GM21529 (cell line): ENCODE results near the gene AOPEP.

Experiments
- ATAC-seq: cut with Tn5 transposase; IDR thresholded peaks from one replicate; pipeline ENCODE4 v1.9.1; 2021; ENCODE audit not compliant: unreplicated experiment

The AOPEP gene

GRCh38 chr9:94714494-94714893 lies 12.0 kb upstream of the AOPEP start:
- no peak for ATAC-seq

DNA sequence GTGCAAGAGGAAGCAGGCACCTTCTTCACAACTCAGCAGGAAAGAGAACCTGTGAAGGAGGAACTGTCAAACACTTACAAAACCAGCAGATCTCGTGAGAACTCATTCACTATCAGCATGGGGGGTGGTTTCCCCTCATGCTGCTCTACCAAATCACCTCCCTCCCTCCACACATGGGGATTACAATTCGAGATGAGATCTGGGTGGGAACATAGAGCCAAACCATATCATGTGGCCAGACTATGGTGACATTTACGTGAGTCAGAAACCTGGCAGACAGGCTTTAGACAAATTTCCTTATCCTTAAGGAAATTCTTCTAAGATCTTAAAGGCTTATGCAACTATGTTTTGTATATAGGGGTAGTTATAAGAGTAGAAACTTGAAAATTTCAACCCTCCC lies 8.7 kb upstream of the AOPEP start:
- no peak for ATAC-seq

GRCh38 chr9:94718936-94719335 lies 7.6 kb upstream of the AOPEP start:
- no peak for ATAC-seq

DNA sequence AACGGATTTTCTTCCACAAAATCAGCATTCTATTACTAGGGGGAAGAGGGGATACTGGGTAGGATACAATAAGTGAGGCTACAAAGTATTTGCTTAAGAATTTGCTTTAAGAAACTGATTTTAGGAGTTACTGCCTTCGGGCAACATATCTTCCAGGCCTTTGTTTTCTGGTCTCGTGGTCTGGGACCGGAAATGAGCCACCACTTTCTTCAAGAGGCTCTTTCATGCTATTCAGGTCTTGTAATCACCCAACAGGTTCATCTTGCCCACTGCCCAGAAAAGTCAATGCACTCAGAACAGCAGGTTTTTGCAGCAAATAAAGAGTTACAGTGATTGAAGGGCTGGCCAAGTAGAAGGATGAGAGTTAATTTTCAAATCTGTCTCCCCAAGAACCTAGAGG lies 6.6 kb upstream of the AOPEP start:
- no peak for ATAC-seq

DNA sequence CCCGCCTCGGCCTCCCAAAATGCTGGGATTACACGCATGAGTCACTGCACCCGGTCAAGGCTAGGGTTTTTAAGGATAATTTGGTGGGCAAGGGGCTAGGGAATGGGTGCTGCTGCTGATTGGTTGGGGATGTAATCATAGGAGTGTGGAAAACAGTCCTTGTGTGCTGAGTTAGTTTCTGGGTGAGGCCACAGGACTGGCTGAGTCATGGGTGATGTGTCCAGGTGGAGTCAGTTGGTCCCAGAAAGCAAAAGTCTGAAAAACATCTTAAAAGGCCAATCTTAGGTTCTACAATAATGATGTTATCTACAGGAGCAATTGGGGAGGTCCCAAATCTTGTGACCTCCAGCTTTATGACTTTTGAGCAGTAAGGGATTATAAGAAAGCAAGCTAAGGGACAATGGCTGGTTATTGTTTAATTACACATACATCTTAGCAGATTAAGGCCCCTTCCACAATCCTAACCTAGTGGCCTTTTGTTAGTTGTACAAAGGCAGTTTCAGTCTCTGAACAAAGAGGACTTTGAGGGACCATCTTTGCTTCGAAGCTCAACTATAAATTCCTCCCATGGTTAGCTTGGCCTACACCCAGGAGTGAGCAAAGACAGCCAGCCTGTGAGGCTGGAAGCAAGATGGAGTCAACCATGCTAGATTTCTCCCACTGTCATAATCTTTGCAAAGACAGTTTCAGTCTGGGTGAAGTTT lies 5.5 kb upstream of the AOPEP start:
- ATAC-seq = no peak

DNA sequence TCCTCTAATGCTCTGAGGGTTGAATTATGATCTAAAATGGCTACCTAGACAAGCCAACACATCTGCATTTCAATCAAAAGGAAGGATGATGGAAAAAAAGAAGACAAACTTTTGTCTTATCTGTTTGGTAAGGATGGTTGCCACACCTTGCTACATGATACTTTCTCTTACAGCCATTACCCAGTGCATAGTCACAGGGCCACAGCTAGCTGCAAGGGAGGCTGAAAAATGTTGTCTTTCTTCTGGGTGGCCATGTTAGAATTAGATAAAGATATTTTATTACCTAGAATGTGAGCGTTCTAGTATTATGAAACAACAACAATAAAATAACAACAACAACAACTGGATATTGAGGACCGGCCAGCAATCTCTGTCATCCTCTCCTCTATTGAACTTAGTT lies 4.7 kb upstream of the AOPEP start:
- ATAC-seq = no peak

- ATAC-seq = no peak
Observed at GRCh38 chr9:94725293-94725692, 1.2 kb upstream of the AOPEP start.

DNA sequence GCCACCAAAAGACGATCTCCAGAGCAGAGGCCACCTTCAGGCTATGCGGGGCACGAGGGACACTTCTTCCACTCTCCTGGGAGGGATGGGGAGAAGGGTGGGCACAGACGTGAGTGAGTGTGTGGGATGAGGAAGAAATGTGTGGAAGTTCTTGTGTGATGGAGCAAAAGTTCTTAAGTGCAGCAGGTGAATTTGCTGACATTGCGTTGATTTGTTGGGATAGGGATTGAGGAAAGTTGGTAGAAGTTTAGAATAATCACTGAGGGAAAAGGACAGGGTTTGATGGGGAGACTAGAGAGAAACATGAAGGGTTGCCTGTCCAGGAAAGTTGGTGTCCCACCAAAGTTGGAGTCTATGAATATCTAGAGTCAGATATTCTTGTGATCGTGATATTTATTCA lies 2.2 kb downstream of the AOPEP start:
- no peak for ATAC-seq

- no peak for ATAC-seq
Observed at GRCh38 chr9:94729199-94729598, 2.7 kb downstream of the AOPEP start.

GRCh38 chr9:94734054-94734754 lies 7.7 kb downstream of the AOPEP start:
- no peak for ATAC-seq

DNA sequence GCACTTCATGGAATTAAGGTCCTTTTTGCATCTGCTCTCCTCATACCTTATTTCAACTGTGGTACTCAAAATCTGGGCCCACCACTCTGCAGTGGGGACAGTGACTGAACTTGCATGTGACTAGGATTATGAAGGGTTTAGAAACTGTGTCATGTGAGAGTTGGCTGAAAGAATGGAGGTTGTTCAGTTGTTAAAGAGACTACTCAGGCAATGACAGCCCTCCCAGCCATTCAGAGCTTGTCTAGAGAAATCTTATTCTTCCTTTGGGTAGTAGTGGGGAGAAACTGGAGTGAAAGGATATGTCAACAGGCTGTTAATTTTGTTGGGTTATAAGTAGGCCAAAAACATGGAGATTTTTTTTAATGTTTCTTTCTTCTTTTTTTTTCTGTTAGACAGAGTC lies 10.3 kb downstream of the AOPEP start:
- no peak for ATAC-seq

DNA sequence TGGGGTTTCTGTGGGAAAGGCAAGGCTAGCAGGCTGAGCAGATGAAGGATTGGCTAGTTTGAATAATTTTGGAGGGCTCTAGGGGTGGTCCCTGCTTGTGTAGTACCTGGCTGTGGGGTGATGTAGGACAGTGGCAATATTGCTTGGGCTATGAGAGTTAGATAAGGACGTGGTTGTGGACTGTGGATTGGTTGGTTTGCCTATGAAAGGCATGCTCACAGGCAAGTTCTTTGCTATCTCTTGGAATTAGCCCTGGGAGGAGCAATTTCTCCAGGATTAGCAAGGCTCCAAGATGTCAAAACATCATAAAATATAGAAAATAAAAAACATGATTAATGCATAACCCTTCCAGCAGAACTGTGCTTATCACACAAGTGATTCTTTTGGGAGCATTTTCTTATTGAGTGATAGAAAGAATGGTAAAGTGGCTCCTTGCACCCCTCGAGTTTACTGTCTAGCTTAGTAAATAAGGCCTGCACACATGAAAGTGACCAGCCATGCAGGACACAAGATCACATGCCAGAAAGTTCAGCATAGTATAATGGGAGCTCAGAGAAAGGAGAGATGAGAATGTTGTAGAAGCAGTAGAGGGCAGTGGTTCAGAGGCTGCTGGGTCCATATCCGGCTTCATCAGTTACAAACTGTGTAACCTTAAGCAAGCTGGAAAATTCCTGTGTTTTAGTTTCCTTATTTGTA lies 13.8 kb downstream of the AOPEP start:
- ATAC-seq = no peak

DNA sequence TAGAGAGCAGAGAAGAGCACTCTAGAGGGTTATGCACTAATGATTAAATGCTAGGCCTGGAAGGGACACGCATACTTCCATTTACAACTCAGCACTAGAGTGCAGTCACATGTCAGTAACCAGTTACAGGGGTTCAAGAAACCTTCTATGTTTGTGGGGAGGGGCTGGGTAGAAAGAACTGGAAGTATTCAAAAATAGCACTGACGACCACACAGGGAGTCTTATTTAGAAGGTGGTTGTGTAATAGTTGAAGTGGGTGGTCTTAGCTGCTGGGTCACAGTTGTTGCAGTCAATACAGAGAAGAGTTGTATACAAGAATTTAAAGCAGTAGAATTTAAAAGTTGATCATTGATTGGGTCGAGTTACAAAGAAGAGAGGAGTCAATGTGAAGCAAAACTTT lies 15.4 kb downstream of the AOPEP start:
- ATAC-seq = no peak

DNA sequence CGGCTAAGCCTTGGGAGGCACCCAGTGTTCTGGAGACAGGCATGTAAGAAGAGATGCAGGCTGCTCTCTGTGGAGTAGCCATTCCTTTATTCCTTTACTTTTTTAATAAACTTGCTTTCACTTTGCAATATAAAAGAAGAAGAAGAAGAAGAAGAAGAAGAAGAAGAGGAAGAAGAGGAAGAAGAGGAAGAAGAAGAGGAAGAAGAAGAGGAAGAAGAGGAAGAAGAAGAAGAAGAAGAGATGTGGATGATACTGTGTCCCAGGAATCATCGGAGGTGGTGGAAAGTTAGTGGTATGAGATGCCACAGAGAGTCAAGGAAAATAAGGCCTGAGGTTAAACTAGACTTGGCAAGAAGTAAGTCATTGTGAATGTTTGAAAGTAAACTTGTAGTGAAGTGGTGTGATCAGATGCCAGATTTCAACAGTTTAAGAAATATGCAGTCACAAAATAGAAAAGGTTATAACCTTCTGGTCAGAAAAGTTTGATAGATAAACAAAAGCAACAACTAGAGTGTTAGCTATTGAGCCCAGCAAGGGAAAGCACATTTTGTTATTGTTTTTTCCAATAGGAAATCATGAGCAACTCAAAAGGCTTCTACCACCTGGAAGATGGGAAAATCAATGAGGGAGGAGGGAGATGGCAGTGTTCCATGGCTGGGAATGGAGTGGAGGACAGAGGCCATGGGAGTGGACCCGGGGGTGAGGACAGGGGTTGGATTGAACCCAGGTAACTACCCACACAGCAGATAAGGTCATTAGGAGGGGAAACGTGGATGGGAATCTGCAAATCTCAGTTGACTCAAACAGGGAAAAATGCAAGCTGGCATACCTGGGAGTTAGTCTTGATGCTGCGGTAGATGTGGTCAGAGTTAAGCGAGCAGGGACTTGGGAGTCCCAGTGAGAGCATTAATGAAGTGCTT lies 16.8 kb downstream of the AOPEP start:
- no peak for ATAC-seq

GRCh38 chr9:94745806-94746540 lies 19.5 kb downstream of the AOPEP start:
- ATAC-seq = no peak

DNA sequence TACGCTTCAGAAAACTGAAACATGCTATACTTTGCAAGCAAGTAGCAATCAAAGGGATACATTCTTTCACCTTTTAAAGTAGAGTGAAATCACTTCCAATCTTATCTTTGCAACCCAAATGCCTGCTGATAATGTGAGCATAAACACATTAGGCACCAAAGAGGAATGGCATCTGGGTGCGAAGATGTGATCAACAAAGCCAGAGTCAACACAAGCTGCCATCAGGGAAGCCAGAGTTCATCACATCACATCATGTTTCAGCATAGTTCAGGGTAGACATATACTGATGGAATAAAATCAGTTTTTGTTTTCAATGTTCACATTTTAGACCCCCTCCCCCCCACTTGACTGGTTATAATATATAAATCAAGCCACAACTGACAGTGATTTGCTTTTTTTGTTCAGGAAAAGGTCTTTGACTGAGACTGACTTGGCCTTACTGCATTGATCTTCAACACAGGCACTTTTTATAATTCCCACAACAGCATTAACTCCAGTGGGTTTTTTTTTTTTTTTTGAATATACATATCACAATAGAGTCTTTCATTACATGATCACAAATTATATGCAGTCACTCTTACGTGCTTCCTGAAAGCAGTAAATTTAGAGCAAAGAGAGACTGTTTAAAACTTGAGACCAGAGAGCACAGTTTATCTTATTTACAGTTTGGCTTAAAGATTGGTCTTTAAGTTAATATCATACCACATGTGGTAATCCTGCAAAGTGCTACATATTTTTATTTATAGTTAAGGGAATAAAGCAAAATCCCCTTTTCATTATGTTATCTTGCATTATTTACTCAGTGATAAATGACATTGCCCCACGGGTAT lies 20.3 kb downstream of the AOPEP start:
- no peak for ATAC-seq

GRCh38 chr9:94754976-94755475 lies 28.5 kb downstream of the AOPEP start:
- no peak for ATAC-seq

GRCh38 chr9:94757158-94757557 lies 30.7 kb downstream of the AOPEP start:
- no peak for ATAC-seq

DNA sequence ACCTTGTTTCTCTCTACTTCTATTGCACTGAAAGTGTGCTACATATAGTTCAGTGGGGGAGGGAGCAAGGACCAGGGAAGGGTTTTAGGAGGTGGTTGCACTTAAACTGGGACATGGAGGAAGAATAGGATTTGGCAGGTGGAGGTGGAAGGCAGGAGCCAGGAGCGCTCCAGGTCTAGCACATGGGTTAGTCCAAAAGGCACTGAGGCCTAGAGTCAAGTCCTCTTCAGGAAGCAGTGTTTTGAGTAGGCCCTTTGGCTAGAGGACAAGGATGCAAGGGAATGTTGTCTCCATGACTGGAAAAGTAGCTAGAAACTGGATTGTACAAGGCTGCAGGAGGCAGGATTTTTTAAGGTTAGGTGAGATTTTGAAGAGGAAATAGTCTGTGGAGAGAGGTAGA lies 31.5 kb downstream of the AOPEP start:
- no peak for ATAC-seq
